ENCODE results near the gene PPP2R5C. TPM values are rescaled to one million over a fixed set of nuclear protein-coding genes. Genes with fewer than 3 reads are reported as not detected.

The PPP2R5C gene
- total RNA-seq, 1 experiment from 2014 or later, result 89.9 TPM

- Mint-ChIP-seq H3K27me3 (ENCODE audit: low read depth) (no peaks in the 10 kb centered on the region), H3K27ac (peak overlapping the region; percentile 82), H3K4me3 (peak overlapping the region; percentile 51), H3K9me3 (no peaks in the 10 kb centered on the region), H3K36me3 (peaks cover 19% of the 10 kb centered on the region), H3K4me1 (peaks cover 45% of the 10 kb centered on the region)
- no peak for DNase-seq (ENCODE audit: low spot score)
- peak; percentile 45 for ATAC-seq
- ChIA-PET CTCF (interaction anchor here (0.6 to 2.6 kb wide), 7 partner anchors 22 to 1027 kb away, joined by 3 to 13 read pairs (median 4); no protein-coding TSS in a partner anchor), POLR2A (no interaction called here)
- TF ChIP-seq TEAD1 (CRISPR knock-in tag; IDR thresholded peaks at IDR 0.05) (no peak), SMAD3 (CRISPR knock-in tag; IDR thresholded peaks at IDR 0.05; ENCODE audit: borderline replicate concordance) (no peak), ZNF671 (CRISPR knock-in tag; IDR thresholded peaks at IDR 0.05) (no peak), RORB (CRISPR knock-in tag; IDR thresholded peaks at IDR 0.05) (no peak), ZNF317 (CRISPR knock-in tag; IDR thresholded peaks at IDR 0.05; ENCODE audit: borderline replicate concordance, low read depth) (no peak), HMGA2 (CRISPR knock-in tag; IDR thresholded peaks at IDR 0.05) (no peak), ELF4 (CRISPR knock-in tag; IDR thresholded peaks at IDR 0.05; ENCODE audit: low read depth) (no peak), JAZF1 (CRISPR knock-in tag; IDR thresholded peaks at IDR 0.05) (no peak), NFYB (CRISPR knock-in tag; conservative IDR thresholded peaks at IDR 0.05; ENCODE audit: low read depth) (no peak), GRHL2 (CRISPR knock-in tag; IDR thresholded peaks at IDR 0.05; ENCODE audit: insufficient replicate concordance, severe bottlenecking) (no peak), NFE2L1 (CRISPR knock-in tag; IDR thresholded peaks at IDR 0.05) (no peak), SP1 (CRISPR knock-in tag; conservative IDR thresholded peaks at IDR 0.05) (no peak), MLX (CRISPR knock-in tag; IDR thresholded peaks at IDR 0.05) (no peak), TP53 (CRISPR knock-in tag; IDR thresholded peaks at IDR 0.05) (0 out of 2 replicates have a peak, but pooled peaks have one; percentile 20), ZNF423 (CRISPR knock-in tag; IDR thresholded peaks at IDR 0.05) (peak; percentile 74), ZNF219 (CRISPR knock-in tag; IDR thresholded peaks at IDR 0.05; ENCODE audit: borderline replicate concordance) (no peak), CBFB (CRISPR knock-in tag; IDR thresholded peaks at IDR 0.05; ENCODE audit: low read depth) (no peak), GTF2I (CRISPR knock-in tag; conservative IDR thresholded peaks at IDR 0.05) (no peak), TCF7 (CRISPR knock-in tag; IDR thresholded peaks at IDR 0.05; ENCODE audit: low read depth) (no peak), GABPB1 (CRISPR knock-in tag; IDR thresholded peaks at IDR 0.05) (no peak)
- TF ChIP-seq, protein P1, sequence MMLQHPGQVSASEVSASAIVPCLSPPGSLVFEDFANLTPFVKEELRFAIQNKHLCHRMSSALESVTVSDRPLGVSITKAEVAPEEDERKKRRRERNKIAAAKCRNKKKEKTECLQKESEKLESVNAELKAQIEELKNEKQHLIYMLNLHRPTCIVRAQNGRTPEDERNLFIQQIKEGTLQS (CRISPR knock-in tag; conservative IDR thresholded peaks at IDR 0.05), result no peak
- TF ChIP-seq, protein P2, sequence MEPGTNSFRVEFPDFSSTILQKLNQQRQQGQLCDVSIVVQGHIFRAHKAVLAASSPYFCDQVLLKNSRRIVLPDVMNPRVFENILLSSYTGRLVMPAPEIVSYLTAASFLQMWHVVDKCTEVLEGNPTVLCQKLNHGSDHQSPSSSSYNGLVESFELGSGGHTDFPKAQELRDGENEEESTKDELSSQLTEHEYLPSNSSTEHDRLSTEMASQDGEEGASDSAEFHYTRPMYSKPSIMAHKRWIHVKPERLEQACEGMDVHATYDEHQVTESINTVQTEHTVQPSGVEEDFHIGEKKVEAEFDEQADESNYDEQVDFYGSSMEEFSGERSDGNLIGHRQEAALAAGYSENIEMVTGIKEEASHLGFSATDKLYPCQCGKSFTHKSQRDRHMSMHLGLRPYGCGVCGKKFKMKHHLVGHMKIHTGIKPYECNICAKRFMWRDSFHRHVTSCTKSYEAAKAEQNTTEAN (CRISPR knock-in tag; IDR thresholded peaks at IDR 0.05), result no peak
- TF ChIP-seq, protein P3, sequence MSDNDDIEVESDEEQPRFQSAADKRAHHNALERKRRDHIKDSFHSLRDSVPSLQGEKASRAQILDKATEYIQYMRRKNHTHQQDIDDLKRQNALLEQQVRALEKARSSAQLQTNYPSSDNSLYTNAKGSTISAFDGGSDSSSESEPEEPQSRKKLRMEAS (CRISPR knock-in tag; IDR thresholded peaks at IDR 0.05), result peak; percentile 52; the same call in 1 of the 2 replicates
- TF ChIP-seq, protein P4, sequence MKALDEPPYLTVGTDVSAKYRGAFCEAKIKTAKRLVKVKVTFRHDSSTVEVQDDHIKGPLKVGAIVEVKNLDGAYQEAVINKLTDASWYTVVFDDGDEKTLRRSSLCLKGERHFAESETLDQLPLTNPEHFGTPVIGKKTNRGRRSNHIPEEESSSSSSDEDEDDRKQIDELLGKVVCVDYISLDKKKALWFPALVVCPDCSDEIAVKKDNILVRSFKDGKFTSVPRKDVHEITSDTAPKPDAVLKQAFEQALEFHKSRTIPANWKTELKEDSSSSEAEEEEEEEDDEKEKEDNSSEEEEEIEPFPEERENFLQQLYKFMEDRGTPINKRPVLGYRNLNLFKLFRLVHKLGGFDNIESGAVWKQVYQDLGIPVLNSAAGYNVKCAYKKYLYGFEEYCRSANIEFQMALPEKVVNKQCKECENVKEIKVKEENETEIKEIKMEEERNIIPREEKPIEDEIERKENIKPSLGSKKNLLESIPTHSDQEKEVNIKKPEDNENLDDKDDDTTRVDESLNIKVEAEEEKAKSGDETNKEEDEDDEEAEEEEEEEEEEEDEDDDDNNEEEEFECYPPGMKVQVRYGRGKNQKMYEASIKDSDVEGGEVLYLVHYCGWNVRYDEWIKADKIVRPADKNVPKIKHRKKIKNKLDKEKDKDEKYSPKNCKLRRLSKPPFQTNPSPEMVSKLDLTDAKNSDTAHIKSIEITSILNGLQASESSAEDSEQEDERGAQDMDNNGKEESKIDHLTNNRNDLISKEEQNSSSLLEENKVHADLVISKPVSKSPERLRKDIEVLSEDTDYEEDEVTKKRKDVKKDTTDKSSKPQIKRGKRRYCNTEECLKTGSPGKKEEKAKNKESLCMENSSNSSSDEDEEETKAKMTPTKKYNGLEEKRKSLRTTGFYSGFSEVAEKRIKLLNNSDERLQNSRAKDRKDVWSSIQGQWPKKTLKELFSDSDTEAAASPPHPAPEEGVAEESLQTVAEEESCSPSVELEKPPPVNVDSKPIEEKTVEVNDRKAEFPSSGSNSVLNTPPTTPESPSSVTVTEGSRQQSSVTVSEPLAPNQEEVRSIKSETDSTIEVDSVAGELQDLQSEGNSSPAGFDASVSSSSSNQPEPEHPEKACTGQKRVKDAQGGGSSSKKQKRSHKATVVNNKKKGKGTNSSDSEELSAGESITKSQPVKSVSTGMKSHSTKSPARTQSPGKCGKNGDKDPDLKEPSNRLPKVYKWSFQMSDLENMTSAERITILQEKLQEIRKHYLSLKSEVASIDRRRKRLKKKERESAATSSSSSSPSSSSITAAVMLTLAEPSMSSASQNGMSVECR (CRISPR knock-in tag; IDR thresholded peaks at IDR 0.05; ENCODE audit: borderline replicate concordance), result no peak
- TF ChIP-seq, protein P5, sequence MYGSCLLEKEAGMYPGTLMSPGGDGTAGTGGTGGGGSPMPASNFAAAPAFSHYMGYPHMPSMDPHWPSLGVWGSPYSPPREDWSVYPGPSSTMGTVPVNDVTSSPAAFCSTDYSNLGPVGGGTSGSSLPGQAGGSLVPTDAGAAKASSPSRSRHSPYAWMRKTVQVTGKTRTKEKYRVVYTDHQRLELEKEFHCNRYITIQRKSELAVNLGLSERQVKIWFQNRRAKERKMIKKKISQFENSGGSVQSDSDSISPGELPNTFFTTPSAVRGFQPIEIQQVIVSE (CRISPR knock-in tag; IDR thresholded peaks at IDR 0.05; ENCODE audit: borderline replicate concordance), result no peak
- TF ChIP-seq, protein P6, sequence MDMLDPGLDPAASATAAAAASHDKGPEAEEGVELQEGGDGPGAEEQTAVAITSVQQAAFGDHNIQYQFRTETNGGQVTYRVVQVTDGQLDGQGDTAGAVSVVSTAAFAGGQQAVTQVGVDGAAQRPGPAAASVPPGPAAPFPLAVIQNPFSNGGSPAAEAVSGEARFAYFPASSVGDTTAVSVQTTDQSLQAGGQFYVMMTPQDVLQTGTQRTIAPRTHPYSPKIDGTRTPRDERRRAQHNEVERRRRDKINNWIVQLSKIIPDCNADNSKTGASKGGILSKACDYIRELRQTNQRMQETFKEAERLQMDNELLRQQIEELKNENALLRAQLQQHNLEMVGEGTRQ (CRISPR knock-in tag; IDR thresholded peaks at IDR 0.05), result 0 out of 2 replicates have a peak, but pooled peaks have one; percentile 7
- TF ChIP-seq, protein P7, sequence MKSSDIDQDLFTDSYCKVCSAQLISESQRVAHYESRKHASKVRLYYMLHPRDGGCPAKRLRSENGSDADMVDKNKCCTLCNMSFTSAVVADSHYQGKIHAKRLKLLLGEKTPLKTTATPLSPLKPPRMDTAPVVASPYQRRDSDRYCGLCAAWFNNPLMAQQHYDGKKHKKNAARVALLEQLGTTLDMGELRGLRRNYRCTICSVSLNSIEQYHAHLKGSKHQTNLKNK (CRISPR knock-in tag; IDR thresholded peaks at IDR 0.05), result no peak
- TF ChIP-seq, protein P8, sequence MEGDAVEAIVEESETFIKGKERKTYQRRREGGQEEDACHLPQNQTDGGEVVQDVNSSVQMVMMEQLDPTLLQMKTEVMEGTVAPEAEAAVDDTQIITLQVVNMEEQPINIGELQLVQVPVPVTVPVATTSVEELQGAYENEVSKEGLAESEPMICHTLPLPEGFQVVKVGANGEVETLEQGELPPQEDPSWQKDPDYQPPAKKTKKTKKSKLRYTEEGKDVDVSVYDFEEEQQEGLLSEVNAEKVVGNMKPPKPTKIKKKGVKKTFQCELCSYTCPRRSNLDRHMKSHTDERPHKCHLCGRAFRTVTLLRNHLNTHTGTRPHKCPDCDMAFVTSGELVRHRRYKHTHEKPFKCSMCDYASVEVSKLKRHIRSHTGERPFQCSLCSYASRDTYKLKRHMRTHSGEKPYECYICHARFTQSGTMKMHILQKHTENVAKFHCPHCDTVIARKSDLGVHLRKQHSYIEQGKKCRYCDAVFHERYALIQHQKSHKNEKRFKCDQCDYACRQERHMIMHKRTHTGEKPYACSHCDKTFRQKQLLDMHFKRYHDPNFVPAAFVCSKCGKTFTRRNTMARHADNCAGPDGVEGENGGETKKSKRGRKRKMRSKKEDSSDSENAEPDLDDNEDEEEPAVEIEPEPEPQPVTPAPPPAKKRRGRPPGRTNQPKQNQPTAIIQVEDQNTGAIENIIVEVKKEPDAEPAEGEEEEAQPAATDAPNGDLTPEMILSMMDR (IDR thresholded peaks at IDR 0.05), result no peak
These were observed 156.0 kb downstream of the PPP2R5C start for GRCh38 chr14:101917413-101918017.

Data from WTC11 (cell line).